Measurements from ENCODE around the gene ELOVL7.
"Not testable (repeated sequence)": the region's sequence is repeated elsewhere in the genome, so short reads cannot be mapped to it uniquely, and the experiment has no call there.

Gene ELOVL7

GRCh38 chr5:60740322-60740721 lies 103.7 kb downstream of the ELOVL7 start:
- TF ChIP-seq CTCF (IDR thresholded peaks at IDR 0.05; ENCODE audit: low read length, missing control alignments): no peak
- no peak for DNase-seq (ENCODE audit: low read depth)
- no peak overlapping the region for H3K4me3 ChIP-seq (replicated peaks; ENCODE audit: low read depth, low read length)

- no peak for DNase-seq (ENCODE audit: low read depth)
- TF ChIP-seq CTCF (IDR thresholded peaks at IDR 0.05; ENCODE audit: low read length, missing control alignments): no peak
- H3K4me3 ChIP-seq (replicated peaks; ENCODE audit: low read depth, low read length): no peak overlapping the region
Measured at GRCh38 chr5:60738933-60739332, 105.1 kb downstream of the ELOVL7 start.

- no peak overlapping the region for H3K4me3 ChIP-seq (replicated peaks; ENCODE audit: low read depth, low read length)
- no peak for TF ChIP-seq CTCF (IDR thresholded peaks at IDR 0.05; ENCODE audit: low read length, missing control alignments)
- no peak for DNase-seq (ENCODE audit: low read depth)
Measured at GRCh38 chr5:60738461-60738860, 105.6 kb downstream of the ELOVL7 start.

GRCh38 chr5:60730858-60731257 lies 113.2 kb downstream of the ELOVL7 start:
- not testable (repeated sequence) for DNase-seq (ENCODE audit: low read depth); H3K4me3 ChIP-seq (replicated peaks; ENCODE audit: low read depth, low read length)

- no peak for DNase-seq (ENCODE audit: low read depth)
- no peak overlapping the region for H3K4me3 ChIP-seq (replicated peaks; ENCODE audit: low read depth, low read length)
- no peak for TF ChIP-seq CTCF (IDR thresholded peaks at IDR 0.05; ENCODE audit: low read length, missing control alignments)
Measured at GRCh38 chr5:60727033-60727679, 116.9 kb downstream of the ELOVL7 start.

GRCh38 chr5:60724126-60724525 lies 119.9 kb downstream of the ELOVL7 start:
- DNase-seq (ENCODE audit: low read depth): no peak
- H3K4me3 ChIP-seq (replicated peaks; ENCODE audit: low read depth, low read length): no peak overlapping the region
- no peak for TF ChIP-seq CTCF (IDR thresholded peaks at IDR 0.05; ENCODE audit: low read length, missing control alignments)

GRCh38 chr5:60722416-60722815 lies 121.7 kb downstream of the ELOVL7 start:
- no peak for TF ChIP-seq CTCF (IDR thresholded peaks at IDR 0.05; ENCODE audit: low read length, missing control alignments)
- DNase-seq (ENCODE audit: low read depth): no peak
- no peak overlapping the region for H3K4me3 ChIP-seq (replicated peaks; ENCODE audit: low read depth, low read length)
